ENCODE measurements around the gene ST7L.
"Not testable (repeated sequence)": the region's sequence is repeated elsewhere in the genome, so short reads cannot be mapped to it uniquely, and the experiment has no call there.

ST7L gene

GRCh38 chr1:112618721-112619517, at the start of gene ST7L:
ST7L (minus strand) TSS chr1:112619141; CDS start chr1:112619113, 28 bp downstream.
- peak; percentile 17 to 32 for DNase-seq (ENCODE audit: low read depth in 2 of 2)

GRCh38 chr1:112666946-112667345, 48.0 kb upstream of the ST7L start:
- DNase-seq (ENCODE audit: low read depth in 2 of 2) = no peak

- no peak for DNase-seq (ENCODE audit: low read depth in 2 of 2)
These were observed 46.9 kb upstream of the ST7L start for GRCh38 chr1:112665857-112666256.

- no peak for DNase-seq (ENCODE audit: low read depth in 2 of 2)
These were observed 32.3 kb upstream of the ST7L start for GRCh38 chr1:112651205-112651604.

- no peak for DNase-seq (ENCODE audit: low read depth in 2 of 2)
These were observed 27.3 kb upstream of the ST7L start for GRCh38 chr1:112646225-112646624.

GRCh38 chr1:112643080-112643479, 24.1 kb upstream of the ST7L start:
- DNase-seq (ENCODE audit: low read depth in 2 of 2) = no peak

- not testable (repeated sequence) for DNase-seq (ENCODE audit: low read depth in 2 of 2)
These were observed 21.5 kb upstream of the ST7L start for GRCh38 chr1:112640437-112640836.

GRCh38 chr1:112638110-112638428, 19.1 kb upstream of the ST7L start:
- DNase-seq (ENCODE audit: low read depth in 2 of 2) = no peak

- DNase-seq (ENCODE audit: low read depth in 2 of 2) = no peak
These were observed 18.5 kb upstream of the ST7L start for GRCh38 chr1:112637254-112638109.

GRCh38 chr1:112636597-112637253, 17.8 kb upstream of the ST7L start:
- DNase-seq (ENCODE audit: low read depth in 2 of 2) = no peak

GRCh38 chr1:112636056-112636455, 17.1 kb upstream of the ST7L start:
- DNase-seq (ENCODE audit: low read depth in 2 of 2) = no peak

GRCh38 chr1:112634367-112634766, 15.4 kb upstream of the ST7L start:
- DNase-seq (ENCODE audit: low read depth in 2 of 2) = no peak

- no peak for DNase-seq (ENCODE audit: low read depth in 2 of 2)
These were observed 14.7 kb upstream of the ST7L start for GRCh38 chr1:112633628-112634027.

GRCh38 chr1:112629256-112629655, 10.3 kb upstream of the ST7L start:
- no peak for DNase-seq (ENCODE audit: low read depth in 2 of 2)

GRCh38 chr1:112628516-112628915, 9.6 kb upstream of the ST7L start:
- DNase-seq (ENCODE audit: low read depth in 2 of 2) = no peak

- no peak for DNase-seq (ENCODE audit: low read depth in 2 of 2)
These were observed 7.9 kb upstream of the ST7L start for GRCh38 chr1:112626887-112627286.

- DNase-seq (ENCODE audit: low read depth in 2 of 2) = no peak
These were observed 7.3 kb upstream of the ST7L start for GRCh38 chr1:112626193-112626592.

GRCh38 chr1:112625696-112626095, 6.8 kb upstream of the ST7L start:
- no peak for DNase-seq (ENCODE audit: low read depth in 2 of 2)

- DNase-seq (ENCODE audit: low read depth in 2 of 2) = not testable (repeated sequence)
These were observed 5.6 kb upstream of the ST7L start for GRCh38 chr1:112624493-112624892.

- DNase-seq (ENCODE audit: low read depth in 2 of 2) = no peak
These were observed 1.4 kb upstream of the ST7L start for GRCh38 chr1:112620377-112620695.

- peak; percentile 68 to 74 for DNase-seq (ENCODE audit: low read depth in 2 of 2)
These were observed 806 bp upstream of the ST7L start, which contains the start of gene CAPZA1 for GRCh38 chr1:112619518-112620376. CAPZA1 (plus strand) TSS chr1:112619832; CDS start chr1:112619845, 13 bp downstream.

All from stimulated activated CD4-positive, alpha-beta T cell treated with anti-CD3 and anti-CD28 coated beads, Interleukin-1b, Interleukin-23, amount 100 ng/mL, for 1 hour (primary cell).